Measurements from ENCODE around the gene BTBD19. TPM values are rescaled to one million over a fixed set of nuclear protein-coding genes. Genes with fewer than 3 reads are reported as not detected.
A peak's percentile ranks its signal among the peaks of the same experiment; 100 is the strongest.

The BTBD19 gene
- total and polyA plus RNA-seq, 9 of the 15 experiments (the other 6 are each of a cell fraction or from before 2014, with no cell fraction given): 0.22 to 2.0 (median 0.95) TPM

DNA sequence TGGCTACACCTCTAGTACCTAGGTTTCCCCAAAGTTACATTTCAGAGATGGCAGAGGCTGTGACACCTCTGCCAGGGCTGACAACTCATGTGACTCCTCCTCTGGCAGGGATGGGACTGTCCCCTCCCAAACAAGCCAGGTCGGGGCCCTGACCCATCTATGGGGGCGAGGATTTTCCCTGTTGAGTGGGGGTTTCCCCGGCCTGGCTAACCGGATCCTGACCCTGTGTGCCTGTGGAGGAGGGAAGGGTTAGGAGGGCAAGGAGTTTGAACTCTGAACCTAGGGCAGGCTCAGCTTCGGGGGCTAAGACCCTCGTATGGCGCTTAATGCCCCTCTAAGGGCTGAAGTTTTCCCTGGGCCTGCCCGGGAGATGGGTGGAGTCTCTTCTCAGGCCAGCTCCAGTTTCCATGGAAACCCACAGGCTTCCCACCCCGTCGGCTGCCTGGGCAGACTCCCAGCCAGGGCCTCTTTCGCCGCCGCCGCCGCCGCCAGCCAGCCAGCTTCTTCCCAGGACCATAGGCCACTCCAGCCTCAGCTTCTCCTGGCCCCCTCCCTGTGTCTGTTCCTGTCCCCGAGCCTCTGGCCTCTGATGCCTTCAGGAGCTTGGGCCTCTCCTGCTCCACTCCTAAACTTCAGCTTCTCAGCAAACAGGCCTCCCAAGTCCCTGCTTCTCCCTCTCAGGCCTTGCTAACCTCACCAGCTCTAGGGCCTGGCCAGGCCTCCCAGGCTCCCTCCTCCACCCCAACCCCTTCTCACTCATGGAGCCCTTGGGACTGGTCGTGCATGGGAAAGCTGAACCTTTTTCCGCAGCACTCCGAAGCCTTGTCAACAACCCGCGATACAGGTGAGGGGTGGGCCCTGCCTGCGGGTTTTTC, at the start of gene BTBD19 (continued):
- TF ChIP-seq, protein P1, sequence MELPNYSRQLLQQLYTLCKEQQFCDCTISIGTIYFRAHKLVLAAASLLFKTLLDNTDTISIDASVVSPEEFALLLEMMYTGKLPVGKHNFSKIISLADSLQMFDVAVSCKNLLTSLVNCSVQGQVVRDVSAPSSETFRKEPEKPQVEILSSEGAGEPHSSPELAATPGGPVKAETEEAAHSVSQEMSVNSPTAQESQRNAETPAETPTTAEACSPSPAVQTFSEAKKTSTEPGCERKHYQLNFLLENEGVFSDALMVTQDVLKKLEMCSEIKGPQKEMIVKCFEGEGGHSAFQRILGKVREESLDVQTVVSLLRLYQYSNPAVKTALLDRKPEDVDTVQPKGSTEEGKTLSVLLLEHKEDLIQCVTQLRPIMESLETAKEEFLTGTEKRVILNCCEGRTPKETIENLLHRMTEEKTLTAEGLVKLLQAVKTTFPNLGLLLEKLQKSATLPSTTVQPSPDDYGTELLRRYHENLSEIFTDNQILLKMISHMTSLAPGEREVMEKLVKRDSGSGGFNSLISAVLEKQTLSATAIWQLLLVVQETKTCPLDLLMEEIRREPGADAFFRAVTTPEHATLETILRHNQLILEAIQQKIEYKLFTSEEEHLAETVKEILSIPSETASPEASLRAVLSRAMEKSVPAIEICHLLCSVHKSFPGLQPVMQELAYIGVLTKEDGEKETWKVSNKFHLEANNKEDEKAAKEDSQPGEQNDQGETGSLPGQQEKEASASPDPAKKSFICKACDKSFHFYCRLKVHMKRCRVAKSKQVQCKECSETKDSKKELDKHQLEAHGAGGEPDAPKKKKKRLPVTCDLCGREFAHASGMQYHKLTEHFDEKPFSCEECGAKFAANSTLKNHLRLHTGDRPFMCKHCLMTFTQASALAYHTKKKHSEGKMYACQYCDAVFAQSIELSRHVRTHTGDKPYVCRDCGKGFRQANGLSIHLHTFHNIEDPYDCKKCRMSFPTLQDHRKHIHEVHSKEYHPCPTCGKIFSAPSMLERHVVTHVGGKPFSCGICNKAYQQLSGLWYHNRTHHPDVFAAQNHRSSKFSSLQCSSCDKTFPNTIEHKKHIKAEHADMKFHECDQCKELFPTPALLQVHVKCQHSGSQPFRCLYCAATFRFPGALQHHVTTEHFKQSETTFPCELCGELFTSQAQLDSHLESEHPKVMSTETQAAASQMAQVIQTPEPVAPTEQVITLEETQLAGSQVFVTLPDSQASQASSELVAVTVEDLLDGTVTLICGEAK (IDR thresholded peaks at IDR 0.05): no peak
- TF ChIP-seq, protein P1 (CRISPR knock-in tag; IDR thresholded peaks at IDR 0.05): no peak
- TF ChIP-seq, protein P2, sequence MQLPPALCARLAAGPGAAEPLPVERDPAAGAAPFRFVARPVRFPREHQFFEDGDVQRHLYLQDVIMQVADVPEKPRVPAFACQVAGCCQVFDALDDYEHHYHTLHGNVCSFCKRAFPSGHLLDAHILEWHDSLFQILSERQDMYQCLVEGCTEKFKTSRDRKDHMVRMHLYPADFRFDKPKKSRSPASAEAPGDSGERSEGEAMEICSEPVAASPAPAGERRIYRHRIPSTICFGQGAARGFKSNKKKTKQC (CRISPR knock-in tag; IDR thresholded peaks at IDR 0.05): peak; percentile 27; the same call in 1 of the 2 replicates
- TF ChIP-seq RBM34 (IDR thresholded peaks at IDR 0.05; ENCODE audit: borderline replicate concordance, insufficient read depth, low read length): no peak
- TF ChIP-seq BMI1 (IDR thresholded peaks at IDR 0.05; ENCODE audit: low read length): no peak
- TF ChIP-seq DACH1 (IDR thresholded peaks at IDR 0.05; ENCODE audit: partially characterized antibody): no peak
- TF ChIP-seq LEF1 (IDR thresholded peaks at IDR 0.05): no peak
- TF ChIP-seq U2AF1 (optimal IDR thresholded peaks at IDR 0.05; ENCODE audit: low read depth, low read length): no peak
- TF ChIP-seq MEF2A (IDR thresholded peaks at IDR 0.05; ENCODE audit: control insufficient read depth, low read depth, low read length): no peak
- TF ChIP-seq, protein P3, sequence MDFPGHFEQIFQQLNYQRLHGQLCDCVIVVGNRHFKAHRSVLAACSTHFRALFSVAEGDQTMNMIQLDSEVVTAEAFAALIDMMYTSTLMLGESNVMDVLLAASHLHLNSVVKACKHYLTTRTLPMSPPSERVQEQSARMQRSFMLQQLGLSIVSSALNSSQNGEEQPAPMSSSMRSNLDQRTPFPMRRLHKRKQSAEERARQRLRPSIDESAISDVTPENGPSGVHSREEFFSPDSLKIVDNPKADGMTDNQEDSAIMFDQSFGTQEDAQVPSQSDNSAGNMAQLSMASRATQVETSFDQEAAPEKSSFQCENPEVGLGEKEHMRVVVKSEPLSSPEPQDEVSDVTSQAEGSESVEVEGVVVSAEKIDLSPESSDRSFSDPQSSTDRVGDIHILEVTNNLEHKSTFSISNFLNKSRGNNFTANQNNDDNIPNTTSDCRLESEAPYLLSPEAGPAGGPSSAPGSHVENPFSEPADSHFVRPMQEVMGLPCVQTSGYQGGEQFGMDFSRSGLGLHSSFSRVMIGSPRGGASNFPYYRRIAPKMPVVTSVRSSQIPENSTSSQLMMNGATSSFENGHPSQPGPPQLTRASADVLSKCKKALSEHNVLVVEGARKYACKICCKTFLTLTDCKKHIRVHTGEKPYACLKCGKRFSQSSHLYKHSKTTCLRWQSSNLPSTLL (IDR thresholded peaks at IDR 0.05): no peak
- TF ChIP-seq, protein P4, sequence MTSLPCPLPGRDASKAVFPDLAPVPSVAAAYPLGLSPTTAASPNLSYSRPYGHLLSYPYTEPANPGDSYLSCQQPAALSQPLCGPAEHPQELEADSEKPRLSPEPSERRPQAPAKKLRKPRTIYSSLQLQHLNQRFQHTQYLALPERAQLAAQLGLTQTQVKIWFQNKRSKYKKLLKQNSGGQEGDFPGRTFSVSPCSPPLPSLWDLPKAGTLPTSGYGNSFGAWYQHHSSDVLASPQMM (CRISPR knock-in tag; IDR thresholded peaks at IDR 0.05): no peak
- 0 out of 2 replicates have a peak, but pooled peaks have one; percentile 47 for TF ChIP-seq TGIF2 (CRISPR knock-in tag; IDR thresholded peaks at IDR 0.05)
- no peak for TF ChIP-seq TCF3 (CRISPR knock-in tag; IDR thresholded peaks at IDR 0.05)
- TF ChIP-seq ZNF830 (CRISPR knock-in tag; IDR thresholded peaks at IDR 0.05): peak; percentile 57; the same call in 1 of the 2 replicates
- no peak for TF ChIP-seq ZNF3 (CRISPR knock-in tag; IDR thresholded peaks at IDR 0.05)

Data from K562 (cell line).